DLD1 (cell line): Measurements from ENCODE around the gene BSX.

Source experiments
- in situ Hi-C: cut with HindIII; loops from 2 replicates; pipeline ENCODE4 v1.10.0; 2017; ENCODE audit warnings: low sequenced_read_pairs

BSX gene

DNA sequence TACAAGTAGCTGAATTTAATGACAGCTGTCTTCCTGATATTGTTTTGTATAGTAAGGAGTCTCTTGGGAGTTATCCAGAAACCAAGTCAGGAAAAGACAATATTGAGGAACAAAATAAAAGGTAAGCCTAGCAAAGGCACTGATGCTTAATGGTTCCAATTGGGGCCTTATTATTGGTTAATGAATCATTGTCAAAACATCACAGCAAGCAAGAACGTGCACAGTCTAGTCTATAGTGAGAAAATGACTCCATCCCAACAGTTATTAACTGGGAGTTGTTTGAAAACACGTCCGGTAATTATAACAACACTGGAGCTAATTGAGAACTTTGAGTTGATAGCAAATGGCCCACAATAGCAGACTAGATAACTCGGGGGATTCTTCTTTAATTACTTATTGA, 17.7 kb downstream of the BSX start:
- in situ Hi-C loops = no loop called here

- in situ Hi-C loops = no loop called here
These were observed 27.2 kb downstream of the BSX start for GRCh38 chr11:122954455-122954854.

GRCh38 chr11:122951211-122951610, 30.4 kb downstream of the BSX start:
- in situ Hi-C loops = no loop called here

DNA sequence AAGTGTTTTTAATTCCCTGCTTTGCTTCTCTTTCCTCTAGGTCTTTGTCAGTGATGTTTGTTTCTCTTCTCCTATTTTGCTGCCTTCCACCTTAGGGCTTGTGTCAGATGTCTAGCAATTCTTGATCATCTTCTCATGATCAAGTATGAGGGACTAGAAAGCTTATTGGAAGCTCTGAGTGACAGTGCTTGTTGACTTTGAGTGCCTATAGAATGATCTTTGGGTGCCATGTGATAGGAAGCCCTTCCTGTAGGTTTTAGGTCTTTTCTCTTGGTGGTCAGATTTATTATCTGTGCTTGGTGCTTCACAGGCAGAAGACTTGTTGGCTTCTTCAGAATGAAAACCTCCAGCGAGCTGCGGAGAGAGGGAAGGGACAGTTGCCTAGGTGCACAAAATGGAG, 43.1 kb downstream of the BSX start:
- in situ Hi-C loops = no loop called here

DNA sequence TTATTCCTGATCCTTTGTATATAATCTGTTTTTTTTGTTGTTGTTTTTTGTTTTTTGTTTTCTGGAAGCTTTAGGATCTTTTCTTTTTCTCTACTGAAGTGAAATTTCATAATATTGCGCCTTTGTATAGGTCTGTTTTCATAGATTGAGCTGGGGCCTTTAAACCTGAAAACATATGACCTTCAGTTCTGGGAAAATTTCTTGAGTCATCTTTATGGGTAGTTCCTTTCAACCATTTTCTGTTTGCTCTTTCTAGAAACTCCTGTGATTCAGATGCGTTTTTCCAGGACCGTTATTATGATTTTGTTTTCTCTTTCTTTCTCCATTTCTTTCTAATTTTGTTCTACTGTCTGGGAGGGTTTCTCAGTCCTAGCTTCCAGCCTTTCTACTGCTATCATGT, 43.7 kb downstream of the BSX start:
- in situ Hi-C loops = no loop called here

GRCh38 chr11:122933416-122933815, 48.2 kb downstream of the BSX start:
- in situ Hi-C loops = no loop called here

DNA sequence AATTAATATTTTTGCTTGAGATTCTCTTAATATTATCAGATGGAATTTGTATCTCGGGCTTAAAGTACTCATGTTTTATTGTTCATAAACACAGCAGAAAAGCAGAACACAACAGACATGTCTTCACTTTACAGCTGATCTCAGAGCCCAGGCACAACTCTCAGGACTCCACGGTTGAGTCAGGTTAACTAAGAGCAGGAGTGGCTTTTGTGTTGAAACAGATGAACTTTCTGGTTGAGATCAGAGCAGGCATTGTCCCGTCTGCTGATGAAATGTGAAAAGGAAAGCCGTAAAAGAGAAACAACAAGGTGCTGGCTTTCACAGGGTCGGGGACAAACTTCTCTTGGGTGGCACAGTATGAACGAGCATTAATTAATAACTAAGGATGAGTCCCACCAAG, 50.1 kb downstream of the BSX start:
- in situ Hi-C loops = no loop called here
